H1 (cell line): ENCODE measurements around the gene ZBTB1. TPM values are rescaled to one million over a fixed set of nuclear protein-coding genes. Genes with fewer than 3 reads are reported as not detected.

Experiments
- CTCF ChIA-PET: fragments of 300-600 bp; sonication (Branson Sonifier 250); formaldehyde crosslinking; loops from one replicate; lab custom pipeline; 2021; ENCODE audit not compliant: partially characterized antibody; lab: Charles Lee
- POLR2A ChIA-PET: fragments of 300-600 bp; sonication (Branson Sonifier 250); formaldehyde crosslinking; loops from one replicate; lab custom pipeline; 2021; ENCODE audit warnings: inconsistent platforms; ENCODE audit not compliant: partially characterized antibody; lab: Charles Lee
- DNase-seq, 2 experiments: peaks; one replicate each; pipeline versions ENCODE4 v3.0.0 to v3.0.0-alpha.2; 2010 to 2022; ENCODE audit warnings: low spot score in 2 of 2, low read depth in 1 of 2, mixed read lengths in 1 of 2
- FAIRE-seq: peaks from 2 replicates; lab custom pipeline; 2011; peaks lifted over from hg19 to GRCh38; lab: Jason Lieb, UNC
- H2AFZ ChIP-seq: 2 replicates; pipeline ENCODE4 v1.8.1; 2012; ENCODE audit warnings: low read length, inconsistent platforms
- H2AK5ac ChIP-seq: 2 replicates; pipeline ENCODE4 v1.6.1; 2013; ENCODE audit warnings: low read depth, low read length
- H2BK120ac ChIP-seq: replicated peaks from 2 replicates; pipeline ENCODE3; 2013; ENCODE audit warnings: low read depth, low read length, inconsistent platforms
- H2BK12ac ChIP-seq: 2 replicates; pipeline ENCODE4 v1.6.1; 2013; ENCODE audit warnings: low read depth, low read length
- H2BK15ac ChIP-seq: 2 replicates; pipeline ENCODE4 v1.6.1; 2013; ENCODE audit warnings: low read length
- H2BK20ac ChIP-seq: 2 replicates; pipeline ENCODE4 v1.6.1; 2013; ENCODE audit warnings: low read length
- H2BK5ac ChIP-seq: 2 replicates; pipeline ENCODE4 v1.6.1; 2013; ENCODE audit warnings: low read depth, low read length
- H3K14ac ChIP-seq: 2 replicates; pipeline ENCODE4 v1.6.1; 2013; ENCODE audit warnings: inconsistent platforms; ENCODE audit not compliant: insufficient read length
- H3K18ac ChIP-seq: 2 replicates; pipeline ENCODE4 v1.6.1; 2013; ENCODE audit warnings: low read length; ENCODE audit errors: extremely low read depth
- H3K23ac ChIP-seq: 2 replicates; pipeline ENCODE4 v1.6.1; 2013; ENCODE audit warnings: inconsistent platforms; ENCODE audit not compliant: insufficient read length
- H3K23me2 ChIP-seq: 2 replicates; pipeline ENCODE4 v1.6.1; 2013; ENCODE audit warnings: low read depth, low read length
- H3K27ac ChIP-seq: 2 replicates; pipeline ENCODE4 v1.6.1; 2011; ENCODE audit warnings: low read depth, low read length, inconsistent platforms
- H3K27me3 ChIP-seq, 4 experiments: replicated peaks in 1 of 4; 1 replicate in 1 of 4; 2 replicates in 3 of 4; pipeline versions ENCODE4 v1.6.1 to v1.8.1; 2011 to 2013; ENCODE audit warnings: low read length in 3 of 4, mild to moderate bottlenecking in 3 of 4, inconsistent platforms in 2 of 4, mixed read lengths in 2 of 4, moderate library complexity in 1 of 4; ENCODE audit not compliant: control insufficient read depth in 3 of 4, insufficient read depth in 3 of 4; ENCODE audit errors: extremely low read depth in 1 of 4
- H3K36me3 ChIP-seq, 4 experiments: 2 replicates each; pipeline versions ENCODE4 v1.6.1 to v1.8.1; 2011 to 2013; ENCODE audit warnings: mild to moderate bottlenecking in 4 of 4, low read length in 3 of 4, moderate library complexity in 2 of 4, control low read depth in 1 of 4, inconsistent platforms in 1 of 4; ENCODE audit not compliant: insufficient read depth in 4 of 4, control insufficient read depth in 2 of 4
- H3K4ac ChIP-seq: replicated peaks from 2 replicates; pipeline ENCODE3; 2013; ENCODE audit warnings: low read length, low read depth, mixed read lengths, inconsistent platforms; ENCODE audit not compliant: insufficient read length
- H3K4me1 ChIP-seq, 4 experiments: replicated peaks in 1 of 4; 1 replicate in 1 of 4; 2 replicates in 3 of 4; pipeline versions ENCODE4 v1.6.1 to v1.8.1; 2011 to 2013; ENCODE audit warnings: low read length in 3 of 4, inconsistent platforms in 2 of 4, mixed read lengths in 1 of 4; ENCODE audit not compliant: insufficient read depth in 4 of 4, control insufficient read depth in 3 of 4
- H3K4me2 ChIP-seq, 2 experiments: 2 replicates each; pipeline versions ENCODE4 v1.6.1 to v1.8.1; 2011 to 2013; ENCODE audit warnings: low read depth in 2 of 2, low read length in 2 of 2, control low read depth in 1 of 2, inconsistent platforms in 1 of 2, mild to moderate bottlenecking in 1 of 2; ENCODE audit not compliant: insufficient read depth in 1 of 2
- H3K4me3 ChIP-seq, 4 experiments: fragments of 200-600, 300-600 bp in 1 of 4; sonication (generic), shearing (Covaris generic), sonication (Bioruptor Twin) in 1 of 4; 2 replicates each; pipeline versions ENCODE4 v1.5.1 to v1.8.1; 2011 to 2016; ENCODE audit warnings: low read length in 4 of 4, low read depth in 3 of 4, control low read depth in 2 of 4, inconsistent platforms in 2 of 4, mild to moderate bottlenecking in 2 of 4, mixed read lengths in 1 of 4, moderate library complexity in 1 of 4; ENCODE audit not compliant: insufficient read depth in 2 of 4; ENCODE audit errors: extremely low read depth in 1 of 4
- H3K56ac ChIP-seq: replicated peaks from 2 replicates; pipeline ENCODE3; 2013; ENCODE audit warnings: low read depth, mild to moderate bottlenecking, mixed read lengths, low read length, inconsistent platforms; ENCODE audit not compliant: insufficient read length
- H3K79me1 ChIP-seq: 2 replicates; pipeline ENCODE4 v1.6.1; 2013; ENCODE audit warnings: low read depth, low read length, control low read depth
- H3K79me2 ChIP-seq, 2 experiments: 2 replicates each; pipeline versions ENCODE4 v1.6.1 to v1.8.1; 2012 to 2013; ENCODE audit warnings: low read length in 2 of 2, mild to moderate bottlenecking in 2 of 2, inconsistent platforms in 1 of 2; ENCODE audit not compliant: insufficient read depth in 2 of 2, control insufficient read depth in 1 of 2
- H3K9ac ChIP-seq, 4 experiments: replicated peaks in 1 of 4; 1 replicate in 1 of 4; 2 replicates in 3 of 4; pipeline versions ENCODE4 v1.6.1 to v1.8.1; 2011 to 2013; ENCODE audit warnings: low read depth in 3 of 4, low read length in 3 of 4, control low read depth in 2 of 4, mild to moderate bottlenecking in 2 of 4, moderate library complexity in 2 of 4, inconsistent platforms in 1 of 4; ENCODE audit errors: extremely low read depth in 1 of 4
- H3K9me3 ChIP-seq, 2 experiments: 2 replicates each; pipeline versions ENCODE4 v1.6.1 to v1.8.1; 2012 to 2013; ENCODE audit warnings: mild to moderate bottlenecking in 2 of 2, moderate library complexity in 2 of 2, control low read depth in 1 of 2, inconsistent platforms in 1 of 2, low read depth in 1 of 2, low read length in 1 of 2, mixed read lengths in 1 of 2; ENCODE audit not compliant: insufficient read depth in 2 of 2
- H4K20me1 ChIP-seq, 2 experiments: replicated peaks in 1 of 2; 2 replicates each; pipeline versions ENCODE3 to v1.8.1; 2011 to 2013; ENCODE audit warnings: inconsistent platforms in 2 of 2, low read length in 2 of 2, mild to moderate bottlenecking in 1 of 2; ENCODE audit not compliant: insufficient read depth in 2 of 2, control insufficient read depth in 1 of 2
- H4K5ac ChIP-seq: 2 replicates; pipeline ENCODE4 v1.6.1; 2013; ENCODE audit warnings: low read length, low read depth, mixed read lengths, inconsistent platforms; ENCODE audit not compliant: insufficient read length
- H4K8ac ChIP-seq: 2 replicates; pipeline ENCODE4 v1.8.0; 2013; ENCODE audit warnings: mild to moderate bottlenecking, moderate library complexity, low read length, inconsistent platforms; ENCODE audit not compliant: insufficient read depth; ENCODE audit errors: extremely low read depth
- H4K91ac ChIP-seq: replicated peaks from 2 replicates; pipeline ENCODE3; 2013; ENCODE audit warnings: low read length, mixed read lengths, inconsistent platforms; ENCODE audit not compliant: insufficient read length
- BCL11A ChIP-seq, 2 experiments: IDR thresholded peaks; one replicate each; pipeline ENCODE4 v1.6.1; 2011; ENCODE audit warnings: low read depth in 2 of 2, low read length in 2 of 2, mild to moderate bottlenecking in 2 of 2
- BRCA1 ChIP-seq: IDR thresholded peaks from 2 replicates; pipeline ENCODE4 v1.6.1; 2012; ENCODE audit warnings: low read depth, low read length, improper control_type of control experiment
- CBX5 ChIP-seq: fragments of 300-800, 300-1000 bp; sonication (generic); IDR thresholded peaks from 2 replicates; pipeline ENCODE4 v1.7.1; 2016; ENCODE audit warnings: antibody characterized with exemption, low read length, low read depth
- CHD2 ChIP-seq: IDR thresholded peaks from 2 replicates; pipeline ENCODE4 v1.6.1; 2012; ENCODE audit warnings: low read length, improper control_type of control experiment
- CTBP2 ChIP-seq: IDR thresholded peaks from 2 replicates; pipeline ENCODE4 v1.7.0; 2011; ENCODE audit warnings: borderline replicate concordance, mild to moderate bottlenecking, moderate library complexity, mixed read lengths, low read length; ENCODE audit not compliant: insufficient read depth, insufficient read length
- GABPA ChIP-seq: IDR thresholded peaks from 2 replicates; pipeline ENCODE4 v1.6.1; 2011; ENCODE audit warnings: mild to moderate bottlenecking, low read length, moderate library complexity, borderline replicate concordance; ENCODE audit not compliant: insufficient read depth
- HDAC6 ChIP-seq: IDR thresholded peaks from one replicate; pipeline ENCODE4 v1.7.1; 2012; ENCODE audit warnings: low read depth, mild to moderate bottlenecking, inconsistent platforms, low read length, moderate library complexity
- JUN ChIP-seq: IDR thresholded peaks from 2 replicates; pipeline ENCODE4 v1.6.1; 2011; ENCODE audit warnings: low read depth, mild to moderate bottlenecking, improper control_type of control experiment, low read length
- JUND ChIP-seq: IDR thresholded peaks from 2 replicates; pipeline ENCODE4 v1.6.1; 2011; ENCODE audit warnings: mild to moderate bottlenecking, improper control_type of control experiment, low read length
- NANOG ChIP-seq: IDR thresholded peaks from 2 replicates; pipeline ENCODE4 v1.6.1; 2011; ENCODE audit warnings: low read length, low read depth, mild to moderate bottlenecking, inconsistent platforms; ENCODE audit not compliant: insufficient read depth, poor library complexity, severe bottlenecking
- POLR2A ChIP-seq, 2 experiments: IDR thresholded peaks; 1 replicate in 1 of 2; 2 replicates in 1 of 2; pipeline ENCODE4 v1.6.1; 2011; ENCODE audit warnings: low read depth in 2 of 2, low read length in 2 of 2, mild to moderate bottlenecking in 2 of 2; ENCODE audit errors: control extremely low read depth in 1 of 2
- RAD21 ChIP-seq, 2 experiments: IDR thresholded peaks in 1 of 2; conservative IDR thresholded peaks in 1 of 2; 2 replicates each; pipeline ENCODE4 v1.6.1; 2011; ENCODE audit warnings: low read depth in 2 of 2, low read length in 2 of 2, improper control_type of control experiment in 1 of 2, inconsistent platforms in 1 of 2, mild to moderate bottlenecking in 1 of 2, moderate library complexity in 1 of 2
- SAP30 ChIP-seq: fragments of 300-600 bp; sonication (generic); IDR thresholded peaks from 2 replicates; pipeline ENCODE4 v1.7.1; 2012; ENCODE audit warnings: low read length, moderate library complexity, mild to moderate bottlenecking, inconsistent platforms; ENCODE audit not compliant: insufficient read depth, insufficient replicate concordance
- YY1 ChIP-seq: IDR thresholded peaks from 2 replicates; pipeline ENCODE4 v1.6.1; 2011; ENCODE audit warnings: low read depth, mild to moderate bottlenecking, low read length
- WGBS, 2 experiments: shearing (Covaris generic) in 1 of 2; methylation state at CpG; one replicate each; pipeline versions ENCODE4 v1.1.6 to v1.1.7; 2013 to 2015; ENCODE audit warnings: low lambda C conversion rate in 2 of 2, mixed read lengths in 2 of 2, inconsistent platforms in 1 of 2, low coverage in 1 of 2, missing lambda C conversion rate in 1 of 2; ENCODE audit not compliant: insufficient replicate concordance in 2 of 2, insufficient coverage in 1 of 2, insufficient read length in 1 of 2; ENCODE audit errors: extremely low coverage in 1 of 2, missing lambda C conversion rate in 1 of 2; 5-methylcytosine and 5-hydroxymethylcytosine counted together
- polyA plus RNA-seq, 7 experiments: library from polyadenylated mRNA; depleted of rRNA in 3 of 7; stranded (reverse) in 5 of 7; unstranded in 2 of 7; fragments of >200 nt in 5 of 7; fragments of 200-250 nt in 2 of 7; gene quantifications; 1 replicate in 5 of 7; 2 replicates in 1 of 7; 4 replicates in 1 of 7; pipeline versions ENCODE4 v1.2.1 to v1.2.3, GENCODE V29; 2011 to 2013; ENCODE audit warnings: missing spikeins in 2 of 7, mixed read lengths in 2 of 7
- total RNA-seq: library from RNA; stranded (reverse); fragmentation: NEBNext Ultra II Directional; extraction: Animal tissue kit (Norgen Biotek cat#: 25700); gene quantifications from 2 replicates; pipeline ENCODE4 v1.2.1, GENCODE V29; 2021

Gene ZBTB1
- total and polyA plus RNA-seq, 2 of the 8 experiments (the other 6 are each of a cell fraction or from before 2014, with no cell fraction given), result 13.6 to 27.5 TPM

GRCh38 chr14:64542836-64543201 is 38.2 kb downstream of the ZBTB1 start:
- Histone ChIP-seq H3K4me3 (peak overlapping the region; percentile 3 to 61 (median 30); a peak in 7 of 8 replicates), H3K79me2 (peaks cover 0 to 35% of the 10 kb centered on the region in 2 experiments; a peak in 2 of 4 replicates), H2BK12ac (no peak overlapping the region), H3K56ac (no peak overlapping the region), H3K14ac (no peak overlapping the region), H4K5ac (no peak overlapping the region), H3K27me3 (peaks cover 0 to 3% (median 0%) of the 10 kb centered on the region in 4 experiments; a peak in 1 of 7 replicates), H4K20me1 (peaks cover 0 to 2% of the 10 kb centered on the region in 2 experiments), H3K4me2 (peak overlapping the region; percentile 49 to 72), H4K91ac (no peak overlapping the region), H3K23ac (no peak overlapping the region), H3K4ac (no peak overlapping the region), H2AFZ (no peak overlapping the region), H3K36me3 (peaks cover 0 to 8% (median 0%) of the 10 kb centered on the region in 4 experiments; a peak in 1 of 8 replicates), H3K4me1 (peaks cover 0 to 17% (median 3%) of the 10 kb centered on the region in 4 experiments; a peak in 4 of 7 replicates), H3K9ac (no peak overlapping the region), H4K8ac (no peak overlapping the region), H2BK5ac (no peak overlapping the region), H3K27ac (no peak overlapping the region), H3K9me3 (peaks cover 19 to 21% of the 10 kb centered on the region in 2 experiments), H2BK15ac (no peak overlapping the region), H3K18ac (no peak overlapping the region), H3K79me1 (no peaks in the 10 kb centered on the region; the same call in 1 of the 2 replicates), H2BK120ac (no peak overlapping the region), H2AK5ac (no peak overlapping the region), H2BK20ac (no peak overlapping the region), H3K23me2 (peaks cover 7% of the 10 kb centered on the region)
- WGBS, 2 experiments, result 57% methylated on average over 4 of the region's 4 CpGs; no CpG with 5 or more reads in 1 of the 2 experiments
- ChIA-PET POLR2A (interaction anchor here (1.1 to 5.4 kb wide), 5 partner anchors 8 to 103 kb away, joined by 4 to 35 read pairs (median 6); partner anchors contain the start of gene ZBTB1), CTCF (interaction anchor here (2.8 kb wide), 1 partner anchor 94 kb away, joined by 12 read pairs; no protein-coding TSS in a partner anchor)
- FAIRE-seq (no peak), DNase-seq (no peak)
- TF ChIP-seq NANOG, result no peak
- no peak for TF ChIP-seq YY1
- TF ChIP-seq JUN, result no peak
- TF ChIP-seq CHD2, result no peak
- no peak for TF ChIP-seq CTBP2
- no peak for TF ChIP-seq SAP30
- no peak for TF ChIP-seq GABPA
- no peak for TF ChIP-seq BCL11A (IDR thresholded peaks at IDR 0.05; ENCODE audit: low read depth in 2 of 2, low read length in 2 of 2)
- TF ChIP-seq CBX5, result no peak
- TF ChIP-seq RAD21 (IDR thresholded peaks at IDR 0.05 in 1 of 2, conservative IDR thresholded peaks at IDR 0.05 in 1 of 2; ENCODE audit: low read depth in 2 of 2, low read length in 2 of 2), result no peak
- TF ChIP-seq POLR2A (IDR thresholded peaks at IDR 0.05; ENCODE audit: control extremely low read depth in 1 of 2, low read depth in 2 of 2, low read length in 2 of 2), result no peak
- no peak for TF ChIP-seq JUND
- TF ChIP-seq BRCA1, result no peak
- no peak for TF ChIP-seq HDAC6
